Endothelial cell of umbilical vein (primary cell): Measurements from ENCODE around the gene SMIM10L1. TPM values are rescaled to one million over a fixed set of nuclear protein-coding genes. Genes with fewer than 3 reads are reported as not detected.

Experiments used
- BruUV-seq: library from RNA; stranded (reverse); fragments of 400-500 nt; replicated peaks from 2 replicates; lab custom pipeline; 2021; lab: Mats Ljungman, UMichigan
- CTCF ChIA-PET: fragments of 300-600, 350-600 bp; sonication (Branson Sonifier 250); formaldehyde crosslinking; loops from one replicate; lab custom pipeline; 2021; ENCODE audit warnings: antibody characterized with exemption, inconsistent platforms; lab: Charles Lee
- POLR2A ChIA-PET: fragments of 300-600, 350-600 bp; sonication (Branson Sonifier 250); formaldehyde crosslinking; loops from one replicate; lab custom pipeline; 2021; ENCODE audit warnings: antibody characterized with exemption, inconsistent platforms; lab: Charles Lee
- DNase-seq: peaks from one replicate; pipeline ENCODE4 v3.0.0-alpha.2; 2011; ENCODE audit warnings: low read depth, low spot score
- FAIRE-seq: peaks from 2 replicates; lab custom pipeline; 2011; peaks lifted over from hg19 to GRCh38; lab: Jason Lieb, UNC
- H2AFZ ChIP-seq: 2 replicates; pipeline ENCODE4 v1.6.0; 2012; ENCODE audit warnings: low read depth, low read length, control low read depth, inconsistent platforms
- H3K27ac ChIP-seq: 2 replicates; pipeline ENCODE4 v1.5.1; 2011; ENCODE audit warnings: low read depth, mild to moderate bottlenecking, control low read depth, low read length, moderate library complexity; ENCODE audit not compliant: insufficient read depth
- H3K27me3 ChIP-seq, 2 experiments: 2 replicates each; pipeline versions ENCODE4 v1.6.0 to v1.6.1; 2011; ENCODE audit warnings: low read length in 2 of 2, mixed read lengths in 1 of 2; ENCODE audit not compliant: control insufficient read depth in 2 of 2, insufficient read depth in 2 of 2
- H3K36me3 ChIP-seq, 2 experiments: 2 replicates in 1 of 2; 3 replicates in 1 of 2; pipeline ENCODE4 v1.5.1; 2011; ENCODE audit warnings: low read length in 2 of 2, mild to moderate bottlenecking in 1 of 2, moderate library complexity in 1 of 2; ENCODE audit not compliant: control insufficient read depth in 2 of 2, insufficient read depth in 2 of 2; ENCODE audit errors: extremely low read depth in 1 of 2
- H3K4me1 ChIP-seq: 3 replicates; pipeline ENCODE4 v1.5.1; 2011; ENCODE audit warnings: mild to moderate bottlenecking, low read length; ENCODE audit not compliant: control insufficient read depth, insufficient read depth; ENCODE audit errors: extremely low read depth
- H3K4me2 ChIP-seq: 2 replicates; pipeline ENCODE4 v1.6.1; 2011; ENCODE audit warnings: low read length, control low read depth, mixed read lengths; ENCODE audit not compliant: insufficient read depth
- H3K4me3 ChIP-seq, 3 experiments: fragments of 200-600 bp in 1 of 3; sonication (generic), shearing (Covaris generic) in 1 of 3; replicated peaks in 1 of 3; 2 replicates each; pipeline ENCODE4 v1.5.1; 2011 to 2016; ENCODE audit warnings: control low read depth in 3 of 3, low read length in 3 of 3, mild to moderate bottlenecking in 2 of 3, inconsistent platforms in 1 of 3, low read depth in 1 of 3, moderate library complexity in 1 of 3; ENCODE audit not compliant: insufficient read depth in 1 of 3
- H3K79me2 ChIP-seq: 2 replicates; pipeline ENCODE4 v1.6.0; 2012; ENCODE audit warnings: low read length, inconsistent platforms; ENCODE audit not compliant: control insufficient read depth, insufficient read depth
- H3K9ac ChIP-seq: replicated peaks from 2 replicates; pipeline ENCODE3; 2011; ENCODE audit warnings: low read length, control low read depth; ENCODE audit not compliant: insufficient read depth; ENCODE audit errors: extremely low read depth
- H3K9me1 ChIP-seq: replicated peaks from 3 replicates; pipeline ENCODE4 v1.6.0; 2011; ENCODE audit warnings: mild to moderate bottlenecking, low read length; ENCODE audit not compliant: control insufficient read depth, insufficient read depth; ENCODE audit errors: extremely low read depth
- H3K9me3 ChIP-seq: replicated peaks from 2 replicates; pipeline ENCODE4 v1.5.1; 2012; ENCODE audit warnings: low read length, inconsistent platforms; ENCODE audit not compliant: control insufficient read depth, insufficient read depth
- H4K20me1 ChIP-seq: replicated peaks from 2 replicates; pipeline ENCODE3; 2011; ENCODE audit warnings: mild to moderate bottlenecking, low read length; ENCODE audit not compliant: control insufficient read depth, insufficient read depth; ENCODE audit errors: extremely low read depth
- CTCF ChIP-seq, 2 donors: IDR thresholded peaks; 1 replicate in 1 of 2; 2 replicates in 1 of 2; pipeline ENCODE4 v1.5.1; 2011; ENCODE audit warnings: low read length in 2 of 2, mild to moderate bottlenecking in 2 of 2, moderate library complexity in 2 of 2, control low read depth in 1 of 2, inconsistent platforms in 1 of 2, low read depth in 1 of 2; ENCODE audit not compliant: insufficient read depth in 1 of 2; ENCODE audit errors: extremely low read depth in 1 of 2
- EZH2 ChIP-seq: IDR thresholded peaks from 2 replicates; pipeline ENCODE4 v1.6.1; 2012; ENCODE audit warnings: borderline replicate concordance, low read depth, mild to moderate bottlenecking, moderate library complexity, low read length, inconsistent platforms; ENCODE audit not compliant: severe bottlenecking
- FOS ChIP-seq: IDR thresholded peaks from 2 replicates; pipeline ENCODE4 v1.6.1; 2011; ENCODE audit warnings: mild to moderate bottlenecking, low read length, moderate library complexity, borderline replicate concordance; ENCODE audit not compliant: insufficient read depth
- GATA2 ChIP-seq: IDR thresholded peaks from 2 replicates; pipeline ENCODE4 v1.7.0; 2011; ENCODE audit warnings: low read depth, mild to moderate bottlenecking, moderate library complexity, mixed read lengths, low read length; ENCODE audit not compliant: insufficient read length, insufficient read depth
- JUN ChIP-seq: IDR thresholded peaks from 2 replicates; pipeline ENCODE4 v1.6.1; 2011; ENCODE audit warnings: borderline replicate concordance, low read depth; ENCODE audit not compliant: insufficient read length, insufficient read depth
- MYC ChIP-seq: IDR thresholded peaks from one replicate; pipeline ENCODE4 v1.6.1; 2011; ENCODE audit warnings: mild to moderate bottlenecking, low read depth, low read length
- dilution Hi-C: fragments of 300-500 bp; cut with MboI; formaldehyde crosslinking; loops from one replicate; pipeline ENCODE4 v1.15.0; 2019; ENCODE audit warnings: low sequenced_read_pairs; ENCODE audit not compliant: extremely low pct_ligation_motif_present
- intact Hi-C: fragments of 100-400 bp; cut with micrococcal nuclease; formaldehyde crosslinking; loops from one replicate; pipeline ENCODE4 v1.10.0; 2022
- polyA plus RNA-seq, 4 experiments: library from polyadenylated mRNA; depleted of rRNA in 3 of 4; stranded (reverse) in 3 of 4; unstranded in 1 of 4; fragments of >200 nt; gene quantifications; 2 replicates each; pipeline versions ENCODE4 v1.2.1 to v1.2.3, GENCODE V29; 2011 to 2012; ENCODE audit warnings: missing spikeins in 1 of 4
- total RNA-seq: library from RNA; stranded (reverse); gene quantifications from 2 replicates; pipeline ENCODE4 v1.2.3, GENCODE V29; 2021
- TF ChIP-seq, protein P1 (sequence below): IDR thresholded peaks from 2 replicates; pipeline ENCODE4 v1.6.1; 2011; ENCODE audit not compliant: insufficient read depth, insufficient read length

SMIM10L1 gene
- total and polyA plus RNA-seq, 2 donors (not counting 3 experiments of a cell fraction or from before 2014, with no cell fraction given), result 5.1 to 10.8 TPM

DNA sequence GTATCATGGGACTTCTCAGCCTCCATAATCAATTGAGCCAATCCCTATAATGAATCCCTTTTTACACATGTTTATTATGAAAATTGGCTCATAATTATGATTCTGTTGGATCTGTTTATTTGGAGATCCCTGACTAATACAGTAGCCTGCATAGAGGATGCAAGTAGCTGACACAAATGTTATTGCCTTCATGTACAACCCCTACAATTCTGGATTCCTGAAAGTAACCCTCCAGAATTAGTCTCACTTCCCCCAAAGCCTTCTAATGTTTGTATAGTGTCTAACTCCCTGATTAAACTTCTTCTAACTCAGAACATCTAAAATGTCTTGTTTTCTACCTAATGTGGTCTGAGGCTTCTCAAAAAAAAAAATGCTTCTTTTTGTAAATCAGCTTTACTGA is 6.6 kb upstream of the SMIM10L1 start:
- peaks cover 91% of the 10 kb centered on the region for H3K79me2 ChIP-seq
- POLR2A ChIA-PET, result no interaction called here

More for the DNA sequence above, 6.6 kb upstream of the SMIM10L1 start:
- peaks cover 0 to 14% of the 10 kb centered on the region in 2 experiments for H3K36me3 ChIP-seq
- TF ChIP-seq, protein P1, sequence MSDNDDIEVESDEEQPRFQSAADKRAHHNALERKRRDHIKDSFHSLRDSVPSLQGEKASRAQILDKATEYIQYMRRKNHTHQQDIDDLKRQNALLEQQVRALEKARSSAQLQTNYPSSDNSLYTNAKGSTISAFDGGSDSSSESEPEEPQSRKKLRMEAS, result no peak
- no peak for TF ChIP-seq CTCF (IDR thresholded peaks at IDR 0.05; ENCODE audit: extremely low read depth in 1 of 2, insufficient read depth in 1 of 2, low read depth in 1 of 2, low read length in 2 of 2)
- no peak for TF ChIP-seq GATA2
- no peak for TF ChIP-seq FOS
- no peak for TF ChIP-seq MYC
- TF ChIP-seq EZH2, result no peak
- TF ChIP-seq JUN, result no peak
- dilution Hi-C loops (no loop called here), intact Hi-C loops (no loop called here)
- H2AFZ ChIP-seq, result no peak overlapping the region
- no peak overlapping the region for H3K4me2 ChIP-seq
- no peak overlapping the region for H3K9ac ChIP-seq
- CTCF ChIA-PET, result interaction anchor here (1.5 kb wide), 1 partner anchor 394 kb away, joined by 5 read pairs; no protein-coding TSS in a partner anchor
- H4K20me1 ChIP-seq, result peaks cover 2% of the 10 kb centered on the region
- H3K4me1 ChIP-seq, result peaks cover 7% of the 10 kb centered on the region
- no peaks in the 10 kb centered on the region for H3K27me3 ChIP-seq
- no peak overlapping the region for H3K4me3 ChIP-seq
- no TSS peak for BruUV-seq
- H3K9me1 ChIP-seq, result peaks cover 4% of the 10 kb centered on the region
- DNase-seq (no peak), FAIRE-seq (no peak)
- no peaks in the 10 kb centered on the region for H3K9me3 ChIP-seq
- H3K27ac ChIP-seq, result no peak overlapping the region
